ENCODE data around the gene SLC35G2.
"Not testable (repeated sequence)": the region's sequence is repeated elsewhere in the genome, so short reads cannot be mapped to it uniquely, and the experiment has no call there.

DNA sequence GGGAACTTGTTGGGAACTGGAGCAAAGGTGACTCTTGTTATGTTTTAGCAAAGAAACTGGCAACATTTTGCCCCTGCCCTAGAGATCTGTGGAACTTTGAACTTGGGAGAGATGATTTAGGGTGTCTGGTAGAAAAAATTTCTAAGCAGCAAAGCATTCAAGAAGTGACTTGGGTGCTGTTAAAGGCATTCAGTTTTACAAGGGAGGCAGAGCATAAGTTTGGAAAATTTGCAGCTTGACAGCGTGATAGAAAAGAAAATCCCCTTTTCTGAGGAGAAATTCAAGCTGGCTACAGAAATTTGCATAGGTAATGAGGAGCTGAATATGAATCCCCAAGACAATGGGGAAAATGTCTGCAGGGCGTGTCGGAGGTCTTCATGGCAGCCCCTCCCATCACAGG, 53.3 kb downstream of the SLC35G2 start:
- TF ChIP-seq, protein P1, sequence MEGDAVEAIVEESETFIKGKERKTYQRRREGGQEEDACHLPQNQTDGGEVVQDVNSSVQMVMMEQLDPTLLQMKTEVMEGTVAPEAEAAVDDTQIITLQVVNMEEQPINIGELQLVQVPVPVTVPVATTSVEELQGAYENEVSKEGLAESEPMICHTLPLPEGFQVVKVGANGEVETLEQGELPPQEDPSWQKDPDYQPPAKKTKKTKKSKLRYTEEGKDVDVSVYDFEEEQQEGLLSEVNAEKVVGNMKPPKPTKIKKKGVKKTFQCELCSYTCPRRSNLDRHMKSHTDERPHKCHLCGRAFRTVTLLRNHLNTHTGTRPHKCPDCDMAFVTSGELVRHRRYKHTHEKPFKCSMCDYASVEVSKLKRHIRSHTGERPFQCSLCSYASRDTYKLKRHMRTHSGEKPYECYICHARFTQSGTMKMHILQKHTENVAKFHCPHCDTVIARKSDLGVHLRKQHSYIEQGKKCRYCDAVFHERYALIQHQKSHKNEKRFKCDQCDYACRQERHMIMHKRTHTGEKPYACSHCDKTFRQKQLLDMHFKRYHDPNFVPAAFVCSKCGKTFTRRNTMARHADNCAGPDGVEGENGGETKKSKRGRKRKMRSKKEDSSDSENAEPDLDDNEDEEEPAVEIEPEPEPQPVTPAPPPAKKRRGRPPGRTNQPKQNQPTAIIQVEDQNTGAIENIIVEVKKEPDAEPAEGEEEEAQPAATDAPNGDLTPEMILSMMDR (IDR thresholded peaks at IDR 0.05; ENCODE audit: low read depth, low read length), result not testable (repeated sequence)
- TF ChIP-seq POLR2A (IDR thresholded peaks at IDR 0.05; ENCODE audit: extremely low read depth, insufficient read length), result not testable (repeated sequence)
- TF ChIP-seq, protein P2, sequence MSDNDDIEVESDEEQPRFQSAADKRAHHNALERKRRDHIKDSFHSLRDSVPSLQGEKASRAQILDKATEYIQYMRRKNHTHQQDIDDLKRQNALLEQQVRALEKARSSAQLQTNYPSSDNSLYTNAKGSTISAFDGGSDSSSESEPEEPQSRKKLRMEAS (IDR thresholded peaks at IDR 0.05; ENCODE audit: low read depth, low read length), result not testable (repeated sequence)
